Naive thymus-derived CD4-positive, alpha-beta T cell (primary cell): ENCODE measurements around the gene SWSAP1. TPM values are rescaled to one million over a fixed set of nuclear protein-coding genes. Genes with fewer than 3 reads are reported as not detected.
"Not testable (repeated sequence)": the region's sequence is repeated elsewhere in the genome, so short reads cannot be mapped to it uniquely, and the experiment has no call there.

Source experiments
- ATAC-seq: fragments of 150-1000 bp; cut with Tn5 transposase; 2 replicates; pipeline ENCODE4 v1.10.0; 2021; ENCODE audit warnings: mild to moderate bottlenecking, moderate library complexity
- CTCF ChIA-PET: fragments of 350-600 bp; sonication (Branson Sonifier 250); formaldehyde crosslinking; loops from one replicate; lab custom pipeline; 2021; ENCODE audit warnings: antibody characterized with exemption; lab: Charles Lee
- POLR2A ChIA-PET: fragments of 350-600 bp; sonication (Branson Sonifier 250); formaldehyde crosslinking; loops from one replicate; lab custom pipeline; 2021; ENCODE audit warnings: antibody characterized with exemption, inconsistent platforms; lab: Charles Lee
- DNase-seq, 9 donors: peaks; one replicate each; pipeline versions ENCODE4 v3.0.0 to v3.0.0-alpha.2; 2020 to 2022; ENCODE audit warnings: mixed read lengths in 1 of 9
- H3K27ac ChIP-seq: one replicate; pipeline ENCODE4 v1.7.0; 2013; ENCODE audit warnings: mild to moderate bottlenecking, low read depth, low read length, moderate library complexity
- H3K27me3 ChIP-seq, 2 donors: one replicate each; pipeline ENCODE4 v1.7.0; 2013; ENCODE audit warnings: low read length in 2 of 2, mild to moderate bottlenecking in 2 of 2, moderate library complexity in 2 of 2; ENCODE audit not compliant: control insufficient read depth in 2 of 2, insufficient read depth in 2 of 2
- H3K36me3 ChIP-seq, 3 experiments: 1 replicate in 2 of 3; 2 replicates in 1 of 3; pipeline ENCODE4 v1.7.0; 2013; ENCODE audit warnings: low read length in 3 of 3, mild to moderate bottlenecking in 3 of 3, moderate library complexity in 1 of 3; ENCODE audit not compliant: insufficient read depth in 3 of 3, control insufficient read depth in 2 of 3
- H3K4me1 ChIP-seq, 2 donors: one replicate each; pipeline ENCODE4 v1.7.0; 2013; ENCODE audit warnings: low read length in 2 of 2, mild to moderate bottlenecking in 2 of 2, moderate library complexity in 1 of 2; ENCODE audit not compliant: control insufficient read depth in 2 of 2, insufficient read depth in 2 of 2
- H3K4me3 ChIP-seq: 2 replicates; pipeline ENCODE4 v1.7.0; 2013; ENCODE audit warnings: mild to moderate bottlenecking, low read length
- H3K9me3 ChIP-seq, 3 experiments: 1 replicate in 2 of 3; 2 replicates in 1 of 3; pipeline ENCODE4 v1.7.0; 2013; ENCODE audit warnings: low read length in 3 of 3; ENCODE audit not compliant: control insufficient read depth in 2 of 3
- H3K27ac Mint-ChIP-seq, 9 donors: one replicate each; pipeline ENCODE4 v1.8.0; 2020 to 2022; ENCODE audit warnings: mixed read lengths in 9 of 9, mild to moderate bottlenecking in 8 of 9, moderate library complexity in 5 of 9, inconsistent platforms in 2 of 9
- H3K27me3 Mint-ChIP-seq, 5 donors: one replicate each; pipeline ENCODE4 v1.8.0; 2021 to 2022; ENCODE audit warnings: mixed read lengths in 5 of 5, mild to moderate bottlenecking in 1 of 5
- H3K36me3 Mint-ChIP-seq, 5 donors: one replicate each; pipeline ENCODE4 v1.8.0; 2020 to 2022; ENCODE audit warnings: mixed read lengths in 5 of 5, mild to moderate bottlenecking in 3 of 5, inconsistent platforms in 1 of 5
- H3K4me1 Mint-ChIP-seq, 7 donors: one replicate each; pipeline ENCODE4 v1.8.0; 2020 to 2022; ENCODE audit warnings: mixed read lengths in 7 of 7, mild to moderate bottlenecking in 3 of 7, inconsistent platforms in 1 of 7
- H3K4me3 Mint-ChIP-seq, 10 donors: one replicate each; pipeline ENCODE4 v1.8.0; 2020 to 2022; ENCODE audit warnings: mild to moderate bottlenecking in 10 of 10, mixed read lengths in 10 of 10, moderate library complexity in 6 of 10, inconsistent platforms in 2 of 10
- H3K9me3 Mint-ChIP-seq, 11 donors: one replicate each; pipeline ENCODE4 v1.8.0; 2020 to 2022; ENCODE audit warnings: mixed read lengths in 11 of 11, mild to moderate bottlenecking in 4 of 11, inconsistent platforms in 1 of 11, moderate library complexity in 1 of 11
- intact Hi-C, 2 donors: fragments of 100-400 bp; cut with micrococcal nuclease; formaldehyde crosslinking; loops; one replicate each; pipeline ENCODE4 v1.15.1; 2023
- polyA plus RNA-seq, 2 donors: library from polyadenylated mRNA; unstranded; fragments of 300-500 nt; fragmentation: Illumina TruSeq; gene quantifications; one replicate each; pipeline ENCODE4 v1.2.3, GENCODE V29; 2021
- total RNA-seq, 6 experiments: library from RNA in 5 of 6; stranded (reverse) in 5 of 6; gene quantifications; 1 replicate in 5 of 6; 2 replicates in 1 of 6; pipeline ENCODE4 v1.2.3 and lab custom pipeline; 2021 to 2026

SWSAP1 gene
- total and polyA plus RNA-seq, 7 experiments from 2014 or later: 3.4 to 7.3 (median 4.1) TPM

DNA sequence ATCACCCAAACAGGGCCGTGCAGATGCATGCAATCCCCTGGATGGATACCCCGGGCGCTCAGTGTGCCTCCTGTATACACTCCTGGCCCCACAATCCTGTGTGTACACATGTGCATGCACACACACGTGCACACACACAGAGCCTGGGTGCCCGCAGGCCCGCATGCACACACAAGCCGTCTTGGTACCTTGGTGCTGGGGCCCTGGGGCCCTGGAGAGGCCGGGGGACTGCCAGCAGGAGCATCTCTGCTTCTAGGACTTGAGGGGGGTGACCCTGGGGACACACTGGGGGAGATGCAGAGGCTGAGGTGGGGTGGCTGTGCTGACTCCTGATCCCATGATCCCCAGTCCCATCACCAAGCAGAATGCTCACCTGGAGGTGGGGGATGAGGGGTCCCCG, 25.2 kb downstream of the SWSAP1 start:
- peaks cover 0 to 3% (median 0%) of the 10 kb centered on the region in 5 donors for H3K36me3 Mint-ChIP-seq
- ATAC-seq (no peak), DNase-seq (no peak)
- H3K9me3 Mint-ChIP-seq: peaks cover 0 to 1% (median 0%) of the 10 kb centered on the region in 11 donors
- peaks cover 0 to 10% (median 4%) of the 10 kb centered on the region in 5 donors for H3K27me3 Mint-ChIP-seq
- H3K9me3 ChIP-seq: no peaks in the 10 kb centered on the region
- intact Hi-C loops: no loop called here
- no peak overlapping the region for H3K27ac ChIP-seq
- H3K4me1 ChIP-seq: no peaks in the 10 kb centered on the region
- no peak overlapping the region for H3K4me3 ChIP-seq
- POLR2A ChIA-PET: interaction anchor here (0.6 kb wide), 1 partner anchor 394 kb away, joined by 3 read pairs; no protein-coding TSS in a partner anchor
- no peaks in the 10 kb centered on the region for H3K36me3 ChIP-seq
- no peaks in the 10 kb centered on the region for H3K27me3 ChIP-seq
- no peak overlapping the region for H3K4me3 Mint-ChIP-seq
- H3K27ac Mint-ChIP-seq: no peak overlapping the region
- peaks cover 0 to 6% (median 0%) of the 10 kb centered on the region in 7 donors for H3K4me1 Mint-ChIP-seq
- CTCF ChIA-PET: no interaction called here

GRCh38 chr19:11400798-11401197, 26.3 kb downstream of the SWSAP1 start:
- Mint-ChIP-seq H3K4me3 (no peak overlapping the region), H3K4me1 (peaks cover 0 to 3% (median 0%) of the 10 kb centered on the region in 7 donors), H3K9me3 (peaks cover 0 to 1% (median 0%) of the 10 kb centered on the region in 11 donors), H3K27ac (no peak overlapping the region), H3K27me3 (peaks cover 0 to 11% (median 0%) of the 10 kb centered on the region in 5 donors), H3K36me3 (no peaks in the 10 kb centered on the region)
- Histone ChIP-seq H3K4me3 (no peak overlapping the region), H3K36me3 (no peaks in the 10 kb centered on the region), H3K27me3 (no peaks in the 10 kb centered on the region), H3K27ac (no peak overlapping the region), H3K4me1 (no peaks in the 10 kb centered on the region), H3K9me3 (no peaks in the 10 kb centered on the region)
- DNase-seq (no peak), ATAC-seq (no peak)
- POLR2A ChIA-PET: interaction anchor here (0.6 kb wide), 1 partner anchor 152 kb away, joined by 6 read pairs; no protein-coding TSS in a partner anchor
- CTCF ChIA-PET: no interaction called here
- intact Hi-C loops: no loop called here

DNA sequence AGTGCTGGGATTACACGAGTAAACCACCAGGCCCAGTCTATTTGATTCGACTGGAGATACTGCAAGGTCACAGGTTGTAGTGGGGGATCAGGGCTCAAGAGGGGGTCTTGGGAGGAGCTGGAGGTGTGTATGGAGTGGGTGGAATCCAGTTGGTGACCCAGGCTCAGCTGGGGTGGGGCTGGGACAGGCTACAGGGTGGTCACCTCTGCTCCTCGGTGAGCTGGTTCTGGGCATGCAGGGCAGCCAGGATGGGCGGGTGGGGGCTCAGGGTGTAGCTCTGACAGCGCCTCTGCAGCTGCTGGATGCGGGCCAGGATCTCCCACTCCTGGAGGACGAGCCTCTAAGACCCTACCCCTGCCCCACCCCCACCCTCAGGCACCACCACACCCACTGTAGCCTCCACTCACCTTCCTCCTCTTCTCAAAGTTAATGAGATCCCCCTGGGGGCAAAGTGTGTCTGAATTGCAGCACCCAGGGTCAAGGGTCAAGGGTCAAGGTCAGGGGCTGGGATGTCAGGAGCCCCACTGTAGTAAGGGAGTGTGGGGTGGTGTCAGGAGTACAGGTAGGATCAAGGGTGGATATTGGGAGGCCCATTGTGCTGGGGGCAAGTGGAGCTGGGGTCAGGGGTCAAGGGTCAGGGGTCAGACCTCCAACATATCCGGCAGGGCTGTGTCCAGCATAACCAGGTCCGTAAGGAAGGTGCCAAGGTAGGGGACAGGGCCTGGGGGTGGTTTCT, 27.5 kb downstream of the SWSAP1 start:
- H3K27ac Mint-ChIP-seq: no peak overlapping the region
- ChIA-PET CTCF (no interaction called here), POLR2A (interaction anchor here (0.6 kb wide), 1 partner anchor 8 kb away, joined by 3 read pairs; no protein-coding TSS in a partner anchor)

GRCh38 chr19:11404588-11405222, 30.2 kb downstream of the SWSAP1 start:
- Mint-ChIP-seq H3K4me1 (peaks cover 0 to 5% (median 0%) of the 10 kb centered on the region in 7 donors), H3K36me3 (no peaks in the 10 kb centered on the region), H3K27ac (no peak overlapping the region), H3K4me3 (no peak overlapping the region), H3K9me3 (no peaks in the 10 kb centered on the region), H3K27me3 (peaks cover 0 to 19% (median 4%) of the 10 kb centered on the region in 5 donors)
- DNase-seq: no peak
- intact Hi-C loops: no loop called here
- Histone ChIP-seq H3K4me3 (no peak overlapping the region), H3K4me1 (no peaks in the 10 kb centered on the region), H3K9me3 (no peaks in the 10 kb centered on the region), H3K27ac (no peak overlapping the region), H3K36me3 (no peaks in the 10 kb centered on the region), H3K27me3 (no peaks in the 10 kb centered on the region)
- CTCF ChIA-PET: no interaction called here
- POLR2A ChIA-PET: no interaction called here
- ATAC-seq: no peak

More for the DNA sequence above, 27.5 kb downstream of the SWSAP1 start:
- intact Hi-C loops: no loop called here
- no peaks in the 10 kb centered on the region for H3K27me3 ChIP-seq
- ATAC-seq: no peak
- Mint-ChIP-seq H3K4me1 (peaks cover 0 to 5% (median 0%) of the 10 kb centered on the region in 7 donors), H3K9me3 (peaks cover 0 to 1% (median 0%) of the 10 kb centered on the region in 11 donors), H3K27me3 (peaks cover 0 to 14% (median under 1%) of the 10 kb centered on the region in 5 donors), H3K4me3 (no peak overlapping the region), H3K36me3 (no peaks in the 10 kb centered on the region)
- no peak overlapping the region for H3K27ac ChIP-seq
- H3K9me3 ChIP-seq: no peaks in the 10 kb centered on the region
- no peaks in the 10 kb centered on the region for H3K4me1 ChIP-seq
- DNase-seq: no peak
- no peaks in the 10 kb centered on the region for H3K36me3 ChIP-seq
- H3K4me3 ChIP-seq: no peak overlapping the region

DNA sequence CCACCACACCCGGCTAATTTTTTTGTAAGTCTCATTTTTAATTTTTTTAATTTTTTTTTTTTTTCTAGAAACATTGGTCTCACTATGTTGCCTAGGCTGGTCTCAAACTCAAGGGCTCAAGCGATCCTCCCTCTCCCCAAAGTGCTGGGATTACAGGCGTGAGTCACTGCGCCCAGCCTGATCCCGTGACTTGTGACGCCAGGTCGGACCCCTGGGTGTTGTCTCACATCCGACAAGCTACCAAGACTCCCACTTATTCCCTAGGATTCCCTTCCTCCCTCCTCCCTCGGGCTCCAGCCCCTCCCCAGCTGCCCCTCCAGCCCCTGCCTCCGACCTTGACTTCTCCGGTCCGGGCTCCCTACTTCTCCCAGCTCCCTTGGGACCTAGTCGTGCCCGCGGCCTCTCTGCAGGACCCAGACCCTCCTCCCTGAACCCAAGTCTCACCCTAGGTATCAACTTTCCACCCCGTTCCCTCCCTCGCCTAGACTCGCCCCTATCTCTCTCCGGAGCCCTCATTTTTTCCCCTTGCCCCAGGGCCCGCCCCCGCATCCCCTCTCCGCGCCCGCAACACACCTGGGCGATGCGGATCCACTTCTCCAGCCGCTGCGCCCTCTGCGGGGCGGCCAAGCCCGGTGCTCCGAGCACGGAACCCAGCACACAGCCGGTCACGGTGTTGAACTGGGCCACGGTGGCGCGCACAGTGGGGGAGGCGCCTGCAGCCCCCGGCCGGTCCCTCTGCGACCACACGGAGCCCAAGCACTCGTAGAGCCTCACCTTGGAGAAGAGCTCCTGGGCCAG, 31.6 kb downstream of the SWSAP1 start:
- Histone ChIP-seq H3K4me1 (no peaks in the 10 kb centered on the region), H3K27ac (no peak overlapping the region), H3K4me3 (no peak overlapping the region), H3K9me3 (no peaks in the 10 kb centered on the region), H3K36me3 (no peaks in the 10 kb centered on the region), H3K27me3 (no peaks in the 10 kb centered on the region)
- ATAC-seq: peak; percentile 68
- no peaks in the 10 kb centered on the region for H3K9me3 Mint-ChIP-seq
- H3K27me3 Mint-ChIP-seq: peaks cover 4 to 20% (median 7%) of the 10 kb centered on the region in 5 donors
- intact Hi-C loops: loop anchor here in 1 of 2 donors (1.0 kb wide), 1 partner anchor 25 kb away; no protein-coding TSS in a partner anchor
- H3K36me3 Mint-ChIP-seq: no peaks in the 10 kb centered on the region
- ChIA-PET CTCF (interaction anchor here (2.5 kb wide), 1 partner anchor 25 kb away, joined by 13 read pairs; no protein-coding TSS in a partner anchor), POLR2A (no interaction called here)
- peak in 5 of 9 donors; percentile 29 to 46 (median 33) for DNase-seq
- no peak overlapping the region for H3K4me3 Mint-ChIP-seq
- H3K4me1 Mint-ChIP-seq: peaks cover 0 to 5% (median 0%) of the 10 kb centered on the region in 7 donors
- H3K27ac Mint-ChIP-seq: no peak overlapping the region

- DNase-seq, H3K27ac ChIP-seq, POLR2A ChIA-PET, H3K27ac Mint-ChIP-seq, ATAC-seq, H3K9me3 ChIP-seq, H3K4me1 ChIP-seq, H3K27me3 ChIP-seq, H3K4me3 Mint-ChIP-seq, H3K4me3 ChIP-seq, H3K4me1 Mint-ChIP-seq, H3K36me3 ChIP-seq, H3K9me3 Mint-ChIP-seq, H3K36me3 Mint-ChIP-seq: not testable (repeated sequence)
- intact Hi-C loops: loop anchor here in 1 of 2 donors (1.0 kb wide), 1 partner anchor 25 kb away; no protein-coding TSS in a partner anchor
- peaks cover 4 to 23% (median 11%) of the 10 kb centered on the region in 5 donors for H3K27me3 Mint-ChIP-seq
- CTCF ChIA-PET: interaction anchor here (0.7 to 2.5 kb wide), 2 partner anchors 26 to 36 kb away, joined by 10 to 13 read pairs; no protein-coding TSS in a partner anchor
These were observed 32.3 kb downstream of the SWSAP1 start for GRCh38 chr19:11406703-11407236.
